ENCODE measurements around the gene SCARB1. TPM values are rescaled to one million over a fixed set of nuclear protein-coding genes. Genes with fewer than 3 reads are reported as not detected.

The SCARB1 gene
- total and polyA plus RNA-seq, 2 of the 13 experiments (the other 11 are each of a cell fraction or from before 2014, with no cell fraction given), result 63.4 to 160 TPM

DNA sequence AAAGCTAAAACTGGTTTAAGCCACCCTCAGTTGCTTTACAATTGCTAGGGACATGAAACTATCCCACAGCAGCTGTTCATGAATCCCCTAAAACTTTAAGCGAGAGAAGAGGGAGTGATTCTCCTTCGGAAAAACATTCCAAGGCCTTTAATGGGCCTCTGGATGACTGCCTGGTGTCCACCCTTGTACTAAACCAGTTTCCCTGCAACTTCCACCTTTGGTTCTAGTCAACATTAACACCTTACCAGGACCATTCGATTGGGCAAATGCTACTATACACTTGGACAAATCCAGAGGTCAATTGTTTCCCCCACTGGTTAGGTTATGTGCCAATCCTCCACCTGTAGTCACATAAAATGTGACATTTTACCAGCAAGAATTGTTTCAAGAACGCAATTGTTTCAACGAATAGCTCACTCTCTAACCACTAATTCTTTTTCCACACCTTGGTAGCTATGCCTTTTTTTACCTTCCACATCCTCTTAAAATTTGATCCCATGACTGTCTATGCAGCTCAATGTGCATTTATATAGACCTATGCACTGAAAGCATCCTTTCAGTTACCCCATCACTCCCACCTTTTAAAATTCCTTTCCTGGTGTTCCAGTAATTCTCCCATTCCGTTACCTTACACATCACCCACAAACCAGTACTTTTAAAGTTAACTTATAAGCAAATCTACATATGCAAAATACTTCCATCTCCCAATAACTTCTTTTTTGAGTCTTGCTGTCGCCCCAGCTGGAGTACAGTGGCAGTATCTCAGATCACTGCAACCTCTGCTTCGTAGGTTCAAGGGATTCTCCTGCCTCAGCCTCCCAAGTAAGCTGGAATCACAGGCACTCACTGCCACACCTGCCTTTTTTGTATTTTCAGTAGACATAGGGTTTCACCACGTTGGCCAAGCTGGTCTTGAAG, 47.2 kb upstream of the SCARB1 start (continued):
- TF ChIP-seq, protein P1, sequence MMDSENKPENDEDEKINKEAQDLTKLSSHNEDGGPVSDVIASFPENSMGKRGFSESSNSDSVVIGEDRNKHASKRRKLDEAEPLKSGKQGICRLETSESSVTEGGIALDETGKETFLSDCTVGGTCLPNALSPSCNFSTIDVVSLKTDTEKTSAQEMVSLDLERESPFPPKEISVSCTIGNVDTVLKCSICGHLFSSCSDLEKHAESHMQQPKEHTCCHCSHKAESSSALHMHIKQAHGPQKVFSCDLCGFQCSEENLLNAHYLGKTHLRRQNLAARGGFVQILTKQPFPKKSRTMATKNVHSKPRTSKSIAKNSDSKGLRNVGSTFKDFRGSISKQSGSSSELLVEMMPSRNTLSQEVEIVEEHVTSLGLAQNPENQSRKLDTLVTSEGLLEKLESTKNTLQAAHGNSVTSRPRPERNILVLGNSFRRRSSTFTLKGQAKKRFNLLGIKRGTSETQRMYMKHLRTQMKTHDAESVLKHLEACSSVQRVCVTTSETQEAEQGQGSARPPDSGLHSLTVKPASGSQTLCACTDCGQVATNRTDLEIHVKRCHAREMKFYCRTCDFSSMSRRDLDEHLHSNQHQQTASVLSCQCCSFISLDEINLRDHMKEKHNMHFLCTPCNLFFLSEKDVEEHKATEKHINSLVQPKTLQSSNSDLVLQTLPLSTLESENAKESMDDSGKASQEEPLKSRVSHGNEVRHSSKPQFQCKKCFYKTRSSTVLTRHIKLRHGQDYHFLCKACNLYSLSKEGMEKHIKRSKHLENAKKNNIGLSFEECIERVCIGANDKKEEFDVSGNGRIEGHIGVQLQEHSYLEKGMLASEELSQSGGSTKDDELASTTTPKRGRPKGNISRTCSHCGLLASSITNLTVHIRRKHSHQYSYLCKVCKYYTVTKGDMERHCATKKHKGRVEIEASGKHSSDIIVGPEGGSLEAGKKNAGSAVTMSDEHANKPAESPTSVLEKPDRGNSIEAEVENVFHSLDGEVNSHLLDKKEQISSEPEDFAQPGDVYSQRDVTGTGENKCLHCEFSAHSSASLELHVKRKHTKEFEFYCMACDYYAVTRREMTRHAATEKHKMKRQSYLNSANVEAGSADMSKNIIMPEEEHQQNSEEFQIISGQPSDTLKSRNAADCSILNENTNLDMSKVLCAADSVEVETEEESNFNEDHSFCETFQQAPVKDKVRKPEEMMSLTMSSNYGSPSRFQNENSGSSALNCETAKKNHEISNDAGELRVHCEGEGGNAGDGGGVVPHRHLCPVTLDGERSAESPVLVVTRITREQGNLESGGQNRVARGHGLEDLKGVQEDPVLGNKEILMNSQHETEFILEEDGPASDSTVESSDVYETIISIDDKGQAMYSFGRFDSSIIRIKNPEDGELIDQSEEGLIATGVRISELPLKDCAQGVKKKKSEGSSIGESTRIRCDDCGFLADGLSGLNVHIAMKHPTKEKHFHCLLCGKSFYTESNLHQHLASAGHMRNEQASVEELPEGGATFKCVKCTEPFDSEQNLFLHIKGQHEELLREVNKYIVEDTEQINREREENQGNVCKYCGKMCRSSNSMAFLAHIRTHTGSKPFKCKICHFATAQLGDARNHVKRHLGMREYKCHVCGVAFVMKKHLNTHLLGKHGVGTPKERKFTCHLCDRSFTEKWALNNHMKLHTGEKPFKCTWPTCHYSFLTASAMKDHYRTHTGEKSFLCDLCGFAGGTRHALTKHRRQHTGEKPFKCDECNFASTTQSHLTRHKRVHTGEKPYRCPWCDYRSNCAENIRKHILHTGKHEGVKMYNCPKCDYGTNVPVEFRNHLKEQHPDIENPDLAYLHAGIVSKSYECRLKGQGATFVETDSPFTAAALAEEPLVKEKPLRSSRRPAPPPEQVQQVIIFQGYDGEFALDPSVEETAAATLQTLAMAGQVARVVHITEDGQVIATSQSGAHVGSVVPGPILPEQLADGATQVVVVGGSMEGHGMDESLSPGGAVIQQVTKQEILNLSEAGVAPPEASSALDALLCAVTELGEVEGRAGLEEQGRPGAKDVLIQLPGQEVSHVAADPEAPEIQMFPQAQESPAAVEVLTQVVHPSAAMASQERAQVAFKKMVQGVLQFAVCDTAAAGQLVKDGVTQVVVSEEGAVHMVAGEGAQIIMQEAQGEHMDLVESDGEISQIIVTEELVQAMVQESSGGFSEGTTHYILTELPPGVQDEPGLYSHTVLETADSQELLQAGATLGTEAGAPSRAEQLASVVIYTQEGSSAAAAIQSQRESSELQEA (CRISPR knock-in tag; IDR thresholded peaks at IDR 0.05; ENCODE audit: not compliant biosample characterization), result no peak
- TF ChIP-seq ARID5B (CRISPR knock-in tag; IDR thresholded peaks at IDR 0.05) (no peak), NR2F1 (CRISPR knock-in tag; IDR thresholded peaks at IDR 0.05) (peak in 1 of 2 experiments; percentile 6; a peak in 1 of 4 replicates), ZNF543 (CRISPR knock-in tag; IDR thresholded peaks at IDR 0.05) (no peak), TRAFD1 (CRISPR knock-in tag; IDR thresholded peaks at IDR 0.05; ENCODE audit: borderline replicate concordance) (no peak), SKI (IDR thresholded peaks at IDR 0.05; ENCODE audit: partially characterized antibody) (no peak), SRSF1 (optimal IDR thresholded peaks at IDR 0.05; ENCODE audit: low read depth, low read length) (no peak), ZNF878 (CRISPR knock-in tag; IDR thresholded peaks at IDR 0.05) (no peak), ZNF839 (CRISPR knock-in tag; IDR thresholded peaks at IDR 0.05; ENCODE audit: borderline replicate concordance) (no peak), TGIF2 (CRISPR knock-in tag; IDR thresholded peaks at IDR 0.05) (0 out of 2 replicates have a peak, but pooled peaks have one; percentile 26), ZNF768 (CRISPR knock-in tag; IDR thresholded peaks at IDR 0.05) (no peak), ZNF180 (CRISPR knock-in tag; IDR thresholded peaks at IDR 0.05; ENCODE audit: borderline replicate concordance, low read depth) (no peak), ZNF607 (CRISPR knock-in tag; IDR thresholded peaks at IDR 0.05; ENCODE audit: borderline replicate concordance) (no peak), BRCA1 (CRISPR knock-in tag; IDR thresholded peaks at IDR 0.05) (no peak)
